HepG2 (cell line): ENCODE results near the gene BTRC. TPM values are rescaled to one million over a fixed set of nuclear protein-coding genes. Genes with fewer than 3 reads are reported as not detected.

Experiments
- ATF3 ChIP-seq: sonication (generic); formaldehyde crosslinking; IDR thresholded peaks from 2 replicates; pipeline ENCODE4 v1.4.0; 2020; ENCODE audit warnings: missing genetic modification reagents
- CREM ChIP-seq, 2 experiments: sonication (generic) in 1 of 2; formaldehyde crosslinking in 1 of 2; IDR thresholded peaks; 2 replicates each; pipeline versions ENCODE4 v1.4.0 to v1.6.1; 2016 to 2020; ENCODE audit warnings: antibody characterized with exemption in 1 of 2, mild to moderate bottlenecking in 1 of 2, missing genetic modification reagents in 1 of 2
- E2F5 ChIP-seq: sonication (generic); formaldehyde crosslinking; conservative IDR thresholded peaks from 2 replicates; pipeline ENCODE4 v1.4.0; 2020; ENCODE audit warnings: missing genetic modification reagents
- ISL2 ChIP-seq: sonication (generic); formaldehyde crosslinking; IDR thresholded peaks from 2 replicates; pipeline ENCODE4 v1.5.0; 2020; ENCODE audit warnings: missing genetic modification reagents
- KAT8 ChIP-seq: IDR thresholded peaks from 2 replicates; pipeline ENCODE4 v1.6.1; 2016; ENCODE audit warnings: missing genetic modification reagents, missing compliant biosample characterization
- KDM2A ChIP-seq: sonication (generic); formaldehyde crosslinking; IDR thresholded peaks from 2 replicates; pipeline ENCODE4 v1.4.0; 2020; ENCODE audit warnings: low read depth, missing genetic modification reagents, borderline replicate concordance
- KLF16 ChIP-seq, 2 experiments: sonication (generic) in 1 of 2; formaldehyde crosslinking in 1 of 2; IDR thresholded peaks; 2 replicates each; pipeline versions ENCODE4 v1.6.1 to v1.8.0; 2016 to 2023; ENCODE audit warnings: missing genetic modification reagents in 2 of 2, missing compliant biosample characterization in 1 of 2
- LCORL ChIP-seq, 2 experiments: fragments of 450-650 bp in 1 of 2; sonication (generic) in 1 of 2; formaldehyde crosslinking in 1 of 2; IDR thresholded peaks; 2 replicates each; pipeline versions ENCODE4 v1.5.0 to v1.6.1; 2017 to 2020; ENCODE audit warnings: antibody characterized with exemption in 1 of 2, missing genetic modification reagents in 1 of 2
- TBX2 ChIP-seq: sonication (generic); formaldehyde crosslinking; IDR thresholded peaks from 2 replicates; pipeline ENCODE4 v1.5.0; 2020; ENCODE audit warnings: missing genetic modification reagents, mild to moderate bottlenecking, borderline replicate concordance
- TRIM24 ChIP-seq: sonication (generic); formaldehyde crosslinking; IDR thresholded peaks from 2 replicates; pipeline ENCODE4 v1.8.0; 2022; ENCODE audit warnings: mild to moderate bottlenecking, missing genetic modification reagents
- ZBTB25 ChIP-seq: IDR thresholded peaks from 2 replicates; pipeline ENCODE4 v1.6.1; 2018; ENCODE audit warnings: missing genetic modification reagents
- ZNF263 ChIP-seq: sonication (generic); formaldehyde crosslinking; IDR thresholded peaks from 2 replicates; pipeline ENCODE4 v1.4.0; 2020; ENCODE audit warnings: missing genetic modification reagents
- ZNF501 ChIP-seq: sonication (generic); formaldehyde crosslinking; IDR thresholded peaks from 2 replicates; pipeline ENCODE4 v1.5.1; 2020; ENCODE audit warnings: mild to moderate bottlenecking, moderate library complexity, missing genetic modification reagents
- ZNF574 ChIP-seq: sonication (generic); formaldehyde crosslinking; IDR thresholded peaks from 2 replicates; pipeline ENCODE4 v1.4.0; 2020; ENCODE audit warnings: missing genetic modification reagents
- ZNF709 ChIP-seq: sonication (generic); formaldehyde crosslinking; IDR thresholded peaks from 2 replicates; pipeline ENCODE4 v1.5.0; 2020; ENCODE audit warnings: mild to moderate bottlenecking, missing genetic modification reagents
- polyA plus RNA-seq, 8 experiments: library from polyadenylated mRNA; depleted of rRNA in 3 of 8; stranded (reverse) in 7 of 8; unstranded in 1 of 8; fragments of >200 nt; fragmentation: Illumina TruSeq in 4 of 8; extraction: Trizol in 4 of 8; gene quantifications; 2 replicates each; pipeline versions ENCODE4 v1.2.1 to v1.2.3, GENCODE V29; 2011 to 2016; ENCODE audit warnings: low read depth in 4 of 8, missing spikeins in 1 of 8, mixed read lengths in 1 of 8; ENCODE audit not compliant: insufficient read depth in 1 of 8
- total RNA-seq, 5 experiments: library from RNA; depleted of rRNA; stranded (reverse); fragments of >200 nt; fragmentation: Illumina TruSeq; extraction: Trizol; gene quantifications; 2 replicates each; pipeline ENCODE4 v1.2.3, GENCODE V29; 2016; ENCODE audit warnings: low read depth in 1 of 5
- TF ChIP-seq, protein P1 (sequence below): sonication (generic); formaldehyde crosslinking; IDR thresholded peaks from 2 replicates; pipeline ENCODE4 v1.5.0; 2020; ENCODE audit warnings: mild to moderate bottlenecking, missing genetic modification reagents, borderline replicate concordance
- TF ChIP-seq, protein P2 (sequence below): sonication (generic); formaldehyde crosslinking; IDR thresholded peaks from 2 replicates; pipeline ENCODE4 v1.4.0; 2020; ENCODE audit warnings: mild to moderate bottlenecking, missing genetic modification reagents

The BTRC gene
- total and polyA plus RNA-seq, 2 of the 13 experiments (the other 11 are each of a cell fraction or from before 2014, with no cell fraction given), result 12.0 to 14.4 TPM

DNA sequence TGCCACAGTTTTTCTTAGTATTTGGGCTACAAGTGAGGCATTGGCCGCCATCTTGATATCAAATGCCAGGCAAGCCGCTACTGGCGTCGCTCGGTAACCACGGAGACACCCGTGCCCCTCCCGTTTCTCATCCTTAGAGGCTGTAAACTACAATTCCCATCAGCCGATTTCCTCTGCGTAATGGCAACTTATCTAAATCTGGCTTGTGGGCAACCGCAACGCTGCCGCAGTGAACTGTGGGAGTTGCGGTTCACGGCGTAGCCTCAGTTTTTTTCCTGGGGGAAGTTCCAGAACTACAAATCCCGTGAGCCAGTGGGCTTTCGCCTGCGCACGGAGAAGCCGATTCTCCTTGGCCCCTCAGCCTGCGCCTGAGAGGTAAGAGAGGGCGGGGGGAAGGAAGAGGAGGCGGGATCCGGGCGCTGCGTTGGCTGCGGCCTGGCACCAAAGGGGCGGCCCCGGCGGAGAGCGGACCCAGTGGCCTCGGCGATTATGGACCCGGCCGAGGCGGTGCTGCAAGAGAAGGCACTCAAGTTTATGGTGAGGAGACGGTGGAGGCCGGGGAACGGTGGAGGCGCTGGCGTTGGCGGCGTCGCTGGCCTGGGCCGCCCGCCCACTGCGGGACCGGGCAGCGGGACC, at the start of gene BTRC (continued):
- TF ChIP-seq, protein P1, sequence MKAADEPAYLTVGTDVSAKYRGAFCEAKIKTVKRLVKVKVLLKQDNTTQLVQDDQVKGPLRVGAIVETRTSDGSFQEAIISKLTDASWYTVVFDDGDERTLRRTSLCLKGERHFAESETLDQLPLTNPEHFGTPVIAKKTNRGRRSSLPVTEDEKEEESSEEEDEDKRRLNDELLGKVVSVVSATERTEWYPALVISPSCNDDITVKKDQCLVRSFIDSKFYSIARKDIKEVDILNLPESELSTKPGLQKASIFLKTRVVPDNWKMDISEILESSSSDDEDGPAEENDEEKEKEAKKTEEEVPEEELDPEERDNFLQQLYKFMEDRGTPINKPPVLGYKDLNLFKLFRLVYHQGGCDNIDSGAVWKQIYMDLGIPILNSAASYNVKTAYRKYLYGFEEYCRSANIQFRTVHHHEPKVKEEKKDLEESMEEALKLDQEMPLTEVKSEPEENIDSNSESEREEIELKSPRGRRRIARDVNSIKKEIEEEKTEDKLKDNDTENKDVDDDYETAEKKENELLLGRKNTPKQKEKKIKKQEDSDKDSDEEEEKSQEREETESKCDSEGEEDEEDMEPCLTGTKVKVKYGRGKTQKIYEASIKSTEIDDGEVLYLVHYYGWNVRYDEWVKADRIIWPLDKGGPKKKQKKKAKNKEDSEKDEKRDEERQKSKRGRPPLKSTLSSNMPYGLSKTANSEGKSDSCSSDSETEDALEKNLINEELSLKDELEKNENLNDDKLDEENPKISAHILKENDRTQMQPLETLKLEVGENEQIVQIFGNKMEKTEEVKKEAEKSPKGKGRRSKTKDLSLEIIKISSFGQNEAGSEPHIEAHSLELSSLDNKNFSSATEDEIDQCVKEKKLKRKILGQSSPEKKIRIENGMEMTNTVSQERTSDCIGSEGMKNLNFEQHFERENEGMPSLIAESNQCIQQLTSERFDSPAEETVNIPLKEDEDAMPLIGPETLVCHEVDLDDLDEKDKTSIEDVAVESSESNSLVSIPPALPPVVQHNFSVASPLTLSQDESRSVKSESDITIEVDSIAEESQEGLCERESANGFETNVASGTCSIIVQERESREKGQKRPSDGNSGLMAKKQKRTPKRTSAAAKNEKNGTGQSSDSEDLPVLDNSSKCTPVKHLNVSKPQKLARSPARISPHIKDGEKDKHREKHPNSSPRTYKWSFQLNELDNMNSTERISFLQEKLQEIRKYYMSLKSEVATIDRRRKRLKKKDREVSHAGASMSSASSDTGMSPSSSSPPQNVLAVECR (CRISPR knock-in tag), result peak; percentile 88; the same call in 1 of the 2 replicates
- peak; percentile 85 for TF ChIP-seq KAT8
- peak; percentile 88 for TF ChIP-seq KDM2A
- no peak for TF ChIP-seq ZNF709 (CRISPR knock-in tag)
- peak; percentile 94 for TF ChIP-seq ZNF501
- no peak for TF ChIP-seq ATF3 (CRISPR knock-in tag)
- no peak for TF ChIP-seq E2F5
- TF ChIP-seq ZBTB25 (CRISPR knock-in tag), result 0 out of 2 replicates have a peak, but pooled peaks have one; percentile 43
- TF ChIP-seq ISL2 (CRISPR knock-in tag), result peak; percentile 63; the same call in 1 of the 2 replicates
- peak; percentile 92 for TF ChIP-seq ZNF574 (CRISPR knock-in tag)
- TF ChIP-seq CREM (IDR thresholded peaks at IDR 0.05), result peak; percentile 99
- TF ChIP-seq CREM (CRISPR knock-in tag; IDR thresholded peaks at IDR 0.05), result no peak
- TF ChIP-seq TBX2 (CRISPR knock-in tag), result peak; percentile 58; the same call in 1 of the 2 replicates
- TF ChIP-seq ZNF263 (CRISPR knock-in tag), result no peak
- no peak for TF ChIP-seq LCORL (IDR thresholded peaks at IDR 0.05)
- no peak for TF ChIP-seq LCORL (CRISPR knock-in tag; IDR thresholded peaks at IDR 0.05)
- TF ChIP-seq TRIM24 (CRISPR knock-in tag), result no peak
- peak in 1 of 2 experiments; percentile 66; a peak in 1 of 4 replicates for TF ChIP-seq KLF16 (CRISPR knock-in tag; IDR thresholded peaks at IDR 0.05)
- TF ChIP-seq, protein P2, sequence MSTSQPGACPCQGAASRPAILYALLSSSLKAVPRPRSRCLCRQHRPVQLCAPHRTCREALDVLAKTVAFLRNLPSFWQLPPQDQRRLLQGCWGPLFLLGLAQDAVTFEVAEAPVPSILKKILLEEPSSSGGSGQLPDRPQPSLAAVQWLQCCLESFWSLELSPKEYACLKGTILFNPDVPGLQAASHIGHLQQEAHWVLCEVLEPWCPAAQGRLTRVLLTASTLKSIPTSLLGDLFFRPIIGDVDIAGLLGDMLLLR, result no peak
